NK-92 (cell line): ENCODE results near the gene UNC13D.
"Not testable (repeated sequence)": the region's sequence is repeated elsewhere in the genome, so short reads cannot be mapped to it uniquely, and the experiment has no call there.

ENCODE experiments used
- DNase-seq: peaks from one replicate; lab custom pipeline; 2025; ENCODE audit not compliant: unreplicated experiment; lab: John Stamatoyannopoulos, UW

The UNC13D gene

DNA sequence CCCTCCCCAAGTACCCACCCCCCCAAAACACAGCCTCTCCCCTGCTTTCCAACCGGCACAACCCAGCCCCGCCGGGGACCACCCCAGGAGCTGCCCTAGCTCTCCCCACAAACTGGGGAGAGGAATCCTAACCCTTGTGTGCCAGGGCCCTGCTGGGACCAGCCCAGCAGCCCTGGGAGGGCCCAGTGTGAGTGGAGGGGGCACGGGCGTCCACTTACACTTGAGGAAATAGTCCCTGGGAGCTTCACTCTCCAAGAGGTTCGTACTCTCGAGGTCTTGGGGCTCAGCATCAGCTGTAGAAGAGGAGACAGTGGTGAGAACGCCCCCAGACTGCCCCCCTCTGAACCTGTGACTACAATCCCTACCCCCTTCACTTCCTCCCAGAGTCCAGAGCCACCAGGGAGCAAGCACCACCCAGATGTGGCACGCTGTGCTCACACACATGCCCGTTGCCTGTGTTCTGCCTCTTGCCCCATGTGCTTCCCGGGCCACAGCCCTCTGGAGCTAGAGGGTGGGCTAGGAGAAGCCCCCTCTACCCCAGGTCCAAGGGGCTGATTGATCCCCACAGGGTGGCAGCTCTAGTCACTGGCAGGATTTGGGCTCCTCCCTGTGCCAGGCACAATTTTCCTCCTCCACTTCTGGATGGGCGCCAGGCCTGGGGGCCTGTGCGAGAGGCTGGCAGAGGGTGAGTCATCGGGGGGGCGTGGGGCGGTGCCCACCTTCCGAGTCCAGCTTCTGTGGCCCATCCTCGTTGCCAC lies 31.2 kb upstream of the UNC13D start:
- DNase-seq, result no peak

DNA sequence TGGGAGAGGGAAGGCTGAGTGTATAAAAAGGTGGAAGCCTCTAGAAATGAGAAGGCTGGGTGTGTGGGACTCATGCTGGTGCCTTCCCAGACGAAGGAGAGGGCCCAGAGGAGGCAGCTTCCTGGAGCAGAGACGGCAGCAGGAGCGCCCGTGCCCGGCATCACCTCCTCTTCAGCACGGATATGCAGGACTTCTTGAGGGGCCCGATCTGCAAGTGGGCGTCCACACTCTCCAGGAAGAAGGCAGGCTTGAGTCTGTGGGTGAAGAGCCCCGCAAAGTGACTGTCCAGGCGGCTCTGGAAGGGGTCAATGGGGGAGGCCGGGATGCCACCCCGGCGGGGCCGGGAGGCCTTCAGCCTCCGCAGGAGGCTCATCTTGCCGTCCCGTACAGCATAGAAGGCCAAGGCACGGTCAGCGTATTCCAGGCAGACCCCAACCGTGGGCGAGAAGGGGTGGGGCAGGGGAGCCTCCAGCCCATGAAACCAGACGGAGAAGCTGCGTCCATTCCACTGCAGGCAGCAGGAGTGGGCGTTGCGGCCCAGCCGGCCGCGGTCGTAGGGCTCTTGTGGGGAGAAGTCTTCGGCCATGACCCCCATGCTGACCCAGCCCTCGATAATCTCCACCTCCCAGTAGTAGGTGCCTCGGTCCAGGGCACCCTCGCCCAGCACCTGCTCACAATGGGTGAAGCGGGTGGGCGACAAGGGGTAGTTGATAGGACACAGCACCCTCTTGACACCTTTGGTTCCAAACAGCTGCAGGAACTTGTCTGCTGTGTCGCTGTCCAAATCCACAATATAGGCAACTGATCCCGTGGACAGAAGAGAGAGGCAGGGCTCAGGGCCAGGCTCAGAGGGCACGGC lies 30.3 kb upstream of the UNC13D start:
- no peak for DNase-seq

DNA sequence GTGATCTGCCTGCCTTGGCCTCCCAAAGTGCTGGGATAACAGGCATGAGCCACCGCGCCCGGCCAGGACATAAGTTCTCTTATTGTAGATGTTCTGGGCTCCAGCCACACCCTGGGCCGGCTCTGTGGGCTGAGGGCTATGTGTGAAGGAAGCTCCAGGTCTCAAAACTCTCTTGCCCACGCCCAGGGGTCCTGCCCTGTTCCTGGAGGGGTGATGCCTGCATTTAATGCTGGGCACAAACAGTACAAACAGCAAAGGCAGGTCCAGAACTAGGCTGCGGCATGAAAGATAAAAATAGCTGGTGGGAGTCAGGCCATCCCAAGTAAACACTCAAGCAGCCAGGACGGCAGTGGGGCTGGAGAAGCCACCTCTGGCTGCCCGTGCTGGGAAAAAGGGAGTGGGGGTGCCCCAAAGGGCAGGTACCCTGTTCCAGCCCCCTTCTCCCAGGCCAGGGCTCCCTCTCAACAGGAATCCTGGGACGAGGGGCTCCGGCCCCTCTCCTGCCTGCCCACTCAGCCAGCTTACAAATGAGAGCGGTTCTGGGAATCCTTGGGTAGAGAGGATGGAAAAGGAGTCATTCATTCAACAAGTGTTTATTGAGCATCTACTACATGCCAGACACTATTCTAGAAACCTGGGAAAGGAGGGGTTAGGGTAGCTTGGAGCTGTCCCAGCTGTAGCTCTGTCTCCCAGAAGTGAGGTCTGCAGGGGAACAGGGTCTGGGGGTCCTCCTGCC lies 29.6 kb upstream of the UNC13D start:
- DNase-seq, result no peak

DNA sequence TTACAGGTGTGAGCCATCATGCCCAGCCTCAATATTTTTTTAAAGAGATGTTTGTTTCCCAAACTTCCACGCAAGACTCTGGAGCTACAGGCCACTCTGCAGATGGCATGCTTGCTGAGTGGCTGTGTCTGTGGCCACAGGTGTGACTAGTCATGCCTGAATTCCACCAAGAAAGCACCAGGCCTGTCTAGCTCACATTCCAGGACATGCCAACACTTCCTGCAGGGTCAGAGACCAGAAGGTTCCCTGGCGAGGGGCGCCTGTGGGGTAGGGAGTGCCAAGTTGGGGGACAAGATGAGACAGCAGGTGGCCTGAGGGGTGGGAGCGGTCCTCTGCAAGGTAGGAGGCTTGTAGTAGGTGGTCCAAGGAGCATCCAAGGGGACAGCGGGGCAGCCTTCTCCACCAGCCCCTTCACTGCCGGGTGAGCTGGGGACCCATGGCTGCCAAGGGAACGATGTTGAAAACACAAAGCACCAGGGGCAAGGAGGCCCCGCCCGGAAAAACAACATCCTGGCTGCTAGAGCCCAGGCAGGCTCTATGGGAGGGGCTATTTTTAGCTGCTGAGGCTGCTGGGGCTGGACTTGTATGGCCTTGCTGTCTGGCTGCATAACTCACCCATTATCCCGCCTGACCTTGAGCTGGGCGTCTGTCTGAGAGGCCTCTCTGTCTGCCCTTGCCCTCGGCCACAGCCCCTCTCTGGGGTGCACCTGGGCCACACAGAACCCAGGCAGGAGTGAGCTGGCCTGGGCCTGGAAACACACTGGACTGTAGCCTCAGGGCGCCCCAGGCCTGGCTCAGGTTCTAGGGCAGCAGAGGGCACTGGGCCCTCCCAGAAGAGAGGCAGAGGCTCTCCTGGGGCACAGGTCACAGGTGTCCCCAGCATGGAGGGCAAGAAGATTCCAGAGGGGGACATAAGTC lies 28.5 kb upstream of the UNC13D start:
- no peak for DNase-seq

DNA sequence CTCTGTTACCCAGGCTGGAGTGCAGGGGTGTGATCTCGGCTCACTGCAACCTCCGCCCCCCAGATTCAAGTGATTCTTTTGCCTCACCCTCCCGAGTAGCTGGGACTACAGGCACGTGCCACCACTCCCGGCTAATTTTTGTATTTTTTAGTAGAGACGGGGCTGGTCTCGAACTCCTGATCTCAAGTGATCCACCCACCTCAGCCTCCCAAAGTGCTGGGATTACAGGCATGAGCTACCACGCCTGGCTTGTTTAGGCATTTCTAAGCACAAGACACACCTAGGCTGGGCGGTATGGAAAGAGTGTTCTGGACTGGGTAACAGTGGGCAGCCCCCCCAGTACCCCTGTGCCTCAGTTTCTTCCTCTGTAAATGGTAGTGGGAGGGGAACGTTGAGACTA lies 26.0 kb upstream of the UNC13D start:
- DNase-seq, result not testable (repeated sequence)

GRCh38 chr17:75869282-75870141 lies 25.3 kb upstream of the UNC13D start:
- no peak for DNase-seq

DNA sequence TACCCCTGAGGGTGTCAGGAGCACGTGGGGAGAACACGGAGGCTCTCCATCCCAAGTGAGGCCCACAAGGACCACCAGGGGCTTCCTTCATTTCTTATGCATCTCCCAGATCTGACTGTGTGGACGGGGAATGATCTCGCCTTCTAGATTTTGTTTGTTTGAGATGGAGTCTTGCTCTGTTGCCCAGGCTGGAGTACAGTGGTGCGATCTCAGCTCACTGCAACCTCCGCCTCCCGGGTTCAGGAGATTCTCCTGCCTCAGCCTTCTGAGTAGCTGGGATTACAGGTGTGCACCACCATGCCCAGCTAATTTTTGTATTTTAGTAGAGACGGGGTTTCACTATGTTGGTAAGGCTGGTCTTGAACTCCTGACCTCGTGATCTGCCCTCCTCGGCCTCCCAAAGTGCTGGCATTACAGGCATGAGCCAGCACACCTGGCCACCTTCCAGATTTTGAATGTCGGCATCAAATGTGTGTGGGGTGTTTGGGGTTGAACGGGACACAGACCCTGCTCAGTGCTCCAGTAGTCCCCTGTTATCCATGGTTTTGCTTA lies 24.6 kb upstream of the UNC13D start:
- DNase-seq, result not testable (repeated sequence)

DNA sequence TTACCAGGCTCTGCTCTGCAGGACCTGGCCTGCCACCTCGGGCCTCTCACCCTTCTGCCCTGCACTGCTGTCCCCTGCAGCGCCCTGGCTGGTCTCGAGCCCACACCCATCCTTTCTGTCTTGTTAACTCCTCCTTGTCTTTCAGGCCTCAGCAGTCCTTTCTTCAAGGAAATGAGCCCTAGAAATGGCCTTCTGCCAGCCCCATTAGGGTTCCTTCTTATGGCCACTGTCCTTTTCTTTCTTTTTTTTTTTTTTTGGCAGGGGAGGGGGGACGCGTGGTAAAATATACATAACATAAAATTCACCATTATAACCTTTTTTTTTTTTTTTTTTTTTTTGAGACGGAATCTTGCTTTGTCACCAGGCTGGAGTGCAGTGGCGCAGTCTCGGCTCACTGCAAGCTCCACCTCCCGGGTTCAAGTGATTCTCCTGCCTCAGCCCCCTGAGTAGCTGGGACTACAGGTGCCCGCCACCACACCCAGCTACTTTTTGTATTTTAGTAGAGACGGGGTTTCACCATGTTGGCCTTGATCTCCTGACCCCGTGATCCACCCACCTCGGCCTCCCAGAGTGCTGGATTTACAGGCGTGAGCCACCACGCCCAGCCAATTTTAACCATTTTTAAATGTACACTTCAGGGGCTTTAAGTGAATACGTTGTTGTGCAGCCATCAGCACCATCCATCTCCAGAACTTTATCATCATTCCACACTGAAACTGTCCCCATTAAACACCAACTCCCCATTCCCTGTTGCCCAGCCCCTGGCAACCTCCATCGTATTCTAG lies 21.4 kb upstream of the UNC13D start:
- not testable (repeated sequence) for DNase-seq

DNA sequence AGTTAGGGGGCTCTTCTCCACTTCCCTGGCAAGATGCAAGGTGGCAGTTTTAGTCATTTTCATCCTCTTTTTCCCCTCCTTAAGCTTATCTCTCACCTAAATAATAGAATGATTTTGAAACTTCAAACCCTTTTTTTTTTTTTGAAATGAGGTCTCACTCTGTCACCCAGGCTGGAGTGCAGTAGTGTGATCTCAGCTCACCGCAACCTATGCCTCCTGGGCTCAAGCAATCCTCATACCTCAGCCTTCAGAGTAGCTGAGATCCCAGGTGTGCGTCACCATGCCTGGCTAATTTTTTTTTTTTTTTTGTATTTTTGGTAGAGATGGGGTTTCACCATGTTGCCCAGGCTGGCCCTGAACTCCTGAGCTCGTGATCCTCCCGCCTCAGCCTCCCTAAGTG lies 20.7 kb upstream of the UNC13D start:
- DNase-seq, result not testable (repeated sequence)

GRCh38 chr17:75864448-75864871 lies 20.3 kb upstream of the UNC13D start:
- DNase-seq, result no peak

DNA sequence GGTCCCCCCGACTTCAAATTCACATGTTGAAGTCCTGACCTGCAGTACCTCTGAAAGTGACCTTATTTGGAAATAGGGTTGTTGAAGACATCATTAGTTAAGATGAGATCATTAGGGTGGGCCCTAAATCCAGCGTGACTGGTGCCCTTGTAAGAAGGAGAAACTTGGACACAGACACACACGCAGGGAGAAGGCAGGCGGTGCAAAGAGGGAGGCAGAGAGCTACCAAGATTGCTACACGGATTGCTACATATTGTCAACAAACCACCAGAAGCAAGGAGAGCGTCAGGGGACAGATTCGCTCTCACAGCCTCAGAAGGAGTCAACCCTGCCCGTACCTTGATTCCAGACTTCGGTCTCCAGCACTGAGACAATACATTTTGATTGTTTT lies 17.7 kb upstream of the UNC13D start:
- DNase-seq, result no peak

DNA sequence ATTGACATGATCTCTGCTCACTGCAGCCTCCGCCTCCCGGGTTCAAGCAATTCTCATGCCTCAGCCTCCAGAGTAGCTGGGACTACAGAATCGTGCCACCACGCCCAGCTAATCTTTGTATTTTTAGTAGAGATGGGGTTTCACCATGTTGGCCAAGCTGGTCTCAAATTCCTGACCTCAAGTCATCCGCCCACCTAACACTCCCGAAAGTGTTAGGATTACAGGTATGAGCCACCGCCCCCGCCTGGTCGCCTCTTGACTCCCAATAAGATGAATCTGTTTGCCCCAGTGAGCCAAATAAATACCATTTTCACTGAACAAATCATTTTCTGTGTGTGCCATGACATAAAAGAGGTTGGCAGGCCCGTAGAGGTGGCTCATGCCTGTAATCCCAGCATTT lies 15.2 kb upstream of the UNC13D start:
- not testable (repeated sequence) for DNase-seq

- no peak for DNase-seq
Observed at GRCh38 chr17:75856062-75856756, 12.0 kb upstream of the UNC13D start.

DNA sequence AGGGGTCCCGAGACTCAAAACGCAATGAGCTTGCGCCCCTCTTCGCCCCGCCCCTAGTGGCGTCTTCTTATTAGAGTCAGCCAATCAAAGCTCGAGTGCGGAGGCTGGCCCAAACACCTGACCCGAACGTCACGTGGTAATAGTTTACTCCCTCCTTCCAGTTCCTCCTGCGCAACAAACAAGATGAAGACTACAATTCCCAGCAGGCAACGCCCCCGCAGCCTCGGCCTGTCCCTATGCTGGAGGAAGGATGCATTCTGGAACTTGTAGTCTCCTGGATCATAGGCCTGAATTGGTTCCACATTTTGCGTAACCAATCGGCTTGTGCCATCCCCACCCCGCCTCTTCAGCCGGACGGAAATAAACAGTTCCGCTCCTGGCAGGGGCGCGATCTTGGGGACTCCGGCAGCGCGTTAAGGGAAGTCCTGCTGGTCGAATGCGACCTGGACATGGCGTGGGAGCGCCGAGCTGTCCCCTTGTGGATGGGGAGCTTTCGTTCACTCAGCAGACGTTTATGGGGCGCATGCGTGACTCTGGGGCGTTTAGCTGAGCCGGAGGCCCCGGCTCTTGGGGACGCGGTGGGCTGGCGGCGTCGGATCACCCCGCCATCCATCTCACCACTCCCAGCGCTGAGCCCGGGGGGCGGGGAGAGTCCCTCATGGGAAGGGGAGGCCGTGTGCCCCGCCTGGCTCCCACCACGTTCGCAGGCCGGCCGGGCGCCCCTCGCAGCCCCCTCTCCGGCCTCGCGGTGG lies 11.3 kb upstream of the UNC13D start, which contains the start of gene WBP2:
WBP2 (minus strand) TSS at position 26 of the 752 bp plus-strand sequence. CDS start 38 bp downstream, outside the sequence.
- DNase-seq, result peak; percentile 90

DNA sequence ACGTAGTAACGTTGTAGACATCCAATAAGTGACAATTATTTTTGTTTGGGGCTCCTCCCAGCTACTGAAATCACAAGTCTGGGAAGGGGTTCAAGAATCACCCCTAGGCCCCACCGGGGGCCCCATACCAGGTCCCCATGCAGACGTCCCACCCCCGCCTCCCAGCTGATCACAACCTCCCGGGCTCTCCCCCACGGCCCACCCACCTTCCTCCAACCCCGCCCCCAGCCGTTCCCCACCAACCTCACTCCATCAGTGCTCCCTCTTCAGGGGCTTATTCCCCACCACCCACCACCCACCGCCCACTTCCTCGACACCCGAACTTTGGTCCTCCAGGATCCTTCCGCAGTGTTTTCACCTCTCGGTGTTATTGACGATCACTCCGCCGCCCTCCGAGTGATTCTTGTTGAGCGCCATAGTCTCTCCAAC lies 10.7 kb upstream of the UNC13D start:
- no peak for DNase-seq

DNA sequence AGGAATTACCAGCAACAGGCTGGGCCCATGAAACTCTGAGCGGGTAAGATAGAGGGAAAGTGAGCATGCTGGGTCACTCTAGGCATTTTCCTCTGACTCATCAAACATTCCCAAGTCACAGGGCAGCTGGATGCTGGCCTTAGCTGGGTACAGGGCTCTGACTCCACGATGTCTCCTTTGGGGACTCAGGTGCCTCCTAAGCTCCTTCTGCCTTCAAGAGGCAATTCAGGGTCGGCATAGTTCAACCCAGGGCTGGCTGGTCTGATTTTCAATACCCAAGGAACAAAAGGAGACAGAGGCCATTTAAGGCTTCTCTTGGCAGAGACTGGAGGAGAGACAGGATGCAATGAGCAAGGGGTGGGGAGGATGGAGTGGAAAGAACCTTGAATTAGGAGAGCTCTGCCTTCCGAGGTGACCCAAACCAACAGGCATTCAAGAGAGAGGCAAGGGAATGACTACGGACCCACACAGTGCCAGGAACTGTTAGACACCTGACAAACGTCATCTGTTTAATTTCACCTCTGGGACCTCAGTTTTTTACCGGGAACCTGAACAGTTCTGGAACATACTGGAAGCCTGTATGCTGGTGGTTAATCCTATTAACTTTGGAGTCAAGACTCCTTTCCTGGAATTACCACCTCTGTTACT lies 10.0 kb upstream of the UNC13D start:
- DNase-seq, result no peak
